PC-3 (cell line): ENCODE data around the gene PDHB. TPM values are rescaled to one million over a fixed set of nuclear protein-coding genes. Genes with fewer than 3 reads are reported as not detected.

Experiments used
- ATAC-seq: fragments of 200-7000 bp; cut with Tn5 transposase; 2 replicates; pipeline ENCODE4 v1.9.1; 2020; ENCODE audit warnings: mild to moderate bottlenecking, moderate library complexity
- BruUV-seq: library from RNA; stranded (reverse); fragments of 400-500 nt; replicated peaks from 2 replicates; lab custom pipeline; 2021; lab: Mats Ljungman, UMichigan
- CTCF ChIA-PET: fragments of 300-600 bp; sonication (Branson Sonifier 250); formaldehyde crosslinking; loops from one replicate; lab custom pipeline; 2022; ENCODE audit warnings: antibody characterized with exemption; lab: Charles Lee
- POLR2A ChIA-PET: fragments of 300-600 bp; sonication (Branson Sonifier 250); formaldehyde crosslinking; loops from one replicate; lab custom pipeline; 2022; ENCODE audit warnings: antibody characterized with exemption; ENCODE audit not compliant: unreplicated experiment; lab: Charles Lee
- DNase-seq: peaks from one replicate; pipeline ENCODE4 v3.0.0-alpha.2; 2015
- H2AFZ ChIP-seq: fragments of 300-600 bp; sonication (generic); 2 replicates; pipeline ENCODE4 v1.6.0; 2016; ENCODE audit warnings: antibody characterized with exemption, low read length
- H3F3A ChIP-seq: fragments of 300-600 bp; sonication (generic); one replicate; pipeline ENCODE4 v1.6.0; 2017; ENCODE audit warnings: antibody characterized with exemption, low read length, control low read depth, mild to moderate bottlenecking; ENCODE audit not compliant: unreplicated experiment
- H3K27ac ChIP-seq: fragments of 300-600 bp; sonication (generic); 2 replicates; pipeline ENCODE4 v1.5.1; 2016; ENCODE audit warnings: mild to moderate bottlenecking, low read length
- H3K27me3 ChIP-seq: fragments of 300-600 bp; sonication (generic); 2 replicates; pipeline ENCODE4 v1.6.1; 2016; ENCODE audit warnings: low read length, mixed read lengths
- H3K36me3 ChIP-seq: fragments of 300-600 bp; sonication (generic); 2 replicates; pipeline ENCODE4 v1.6.1; 2016; ENCODE audit warnings: low read depth, mixed run types, low read length, mixed read lengths
- H3K4me1 ChIP-seq: fragments of 300-600 bp; sonication (generic); 2 replicates; pipeline ENCODE4 v1.5.1; 2016; ENCODE audit warnings: low read length; ENCODE audit not compliant: insufficient read depth
- H3K4me2 ChIP-seq: fragments of 300-600 bp; sonication (generic); 2 replicates; pipeline ENCODE4 v1.6.0; 2016; ENCODE audit warnings: low read length
- H3K4me3 ChIP-seq: fragments of 300-600 bp; sonication (generic); 2 replicates; pipeline ENCODE4 v1.5.1; 2016; ENCODE audit warnings: mild to moderate bottlenecking, low read length, mixed read lengths
- H3K79me2 ChIP-seq: fragments of 300-600 bp; sonication (generic); 2 replicates; pipeline ENCODE4 v1.6.1; 2017; ENCODE audit warnings: low read length, mixed read lengths
- H3K9ac ChIP-seq: fragments of 300-600 bp; sonication (generic); 2 replicates; pipeline ENCODE4 v1.6.0; 2016; ENCODE audit warnings: mild to moderate bottlenecking, low read length
- H3K9me2 ChIP-seq: fragments of 300-600 bp; sonication (generic); replicated peaks from 2 replicates; pipeline ENCODE4 v1.6.1; 2016; ENCODE audit warnings: mixed run types, low read length, mixed read lengths
- H3K9me3 ChIP-seq: fragments of 300-600 bp; sonication (generic); 2 replicates; pipeline ENCODE4 v1.6.1; 2016; ENCODE audit warnings: low read length, mixed read lengths
- H4K20me1 ChIP-seq: fragments of 300-600 bp; sonication (generic); 2 replicates; pipeline ENCODE4 v1.6.1; 2016; ENCODE audit warnings: low read length, mixed read lengths
- CTCF ChIP-seq: fragments of 300-600 bp; sonication (generic); conservative IDR thresholded peaks from 2 replicates; pipeline ENCODE4 v1.5.1; 2017; ENCODE audit warnings: antibody characterized with exemption, low read depth, mild to moderate bottlenecking, low read length
- EZH2 ChIP-seq: fragments of 300-600 bp; sonication (generic); IDR thresholded peaks from one replicate; pipeline ENCODE4 v1.6.1; 2017; ENCODE audit warnings: antibody characterized with exemption, mild to moderate bottlenecking, low read length; ENCODE audit not compliant: unreplicated experiment
- EZH2phosphoT487 ChIP-seq: fragments of 300-600 bp; sonication (generic); IDR thresholded peaks from 2 replicates; pipeline ENCODE4 v1.6.1; 2018; ENCODE audit warnings: mild to moderate bottlenecking, antibody characterized with exemption, low read length, borderline replicate concordance
- intact Hi-C: fragments of 100-400 bp; cut with micrococcal nuclease; formaldehyde crosslinking; loops from 2 replicates; pipeline ENCODE4 v1.9.0; 2023
- total RNA-seq: library from RNA; depleted of rRNA; stranded (reverse); fragments of >200 nt; gene quantifications from 2 replicates; pipeline ENCODE4 v1.2.3, GENCODE V29; 2014

Gene PDHB
- total RNA-seq, 1 experiment from 2014 or later: 103 TPM

- Histone ChIP-seq H3K9me3 (no peaks in the 10 kb centered on the region), H3K27me3 (no peaks in the 10 kb centered on the region), H3K9ac (no peak overlapping the region), H3K9me2 (no peaks in the 10 kb centered on the region), H3K79me2 (no peaks in the 10 kb centered on the region), H3K4me3 (no peak overlapping the region), H3K27ac (no peak overlapping the region), H2AFZ (peak overlapping the region; percentile 77), H3K4me1 (peaks cover 14% of the 10 kb centered on the region), H3K36me3 (no peaks in the 10 kb centered on the region), H3F3A (no peaks in the 10 kb centered on the region), H3K4me2 (peak overlapping the region; percentile 71), H4K20me1 (no peaks in the 10 kb centered on the region)
- BruUV-seq: no TSS peak
- TF ChIP-seq CTCF (no peak; the same call in 1 of the 2 replicates), EZH2phosphoT487 (no peak), EZH2 (no peak)
- DNase-seq (no peak), ATAC-seq (no peak)
- CTCF ChIA-PET: interaction anchor here (0.5 to 1.1 kb wide), 2 partner anchors 32 to 63 kb away, joined by 4 to 5 read pairs; no protein-coding TSS in a partner anchor
- POLR2A ChIA-PET: no interaction called here
- intact Hi-C loops: loop anchor here (1.0 kb wide), 2 partner anchors 27 to 68 kb away; no protein-coding TSS in a partner anchor
These were observed 30.3 kb upstream of the PDHB start for GRCh38 chr3:58463942-58464271.

DNA sequence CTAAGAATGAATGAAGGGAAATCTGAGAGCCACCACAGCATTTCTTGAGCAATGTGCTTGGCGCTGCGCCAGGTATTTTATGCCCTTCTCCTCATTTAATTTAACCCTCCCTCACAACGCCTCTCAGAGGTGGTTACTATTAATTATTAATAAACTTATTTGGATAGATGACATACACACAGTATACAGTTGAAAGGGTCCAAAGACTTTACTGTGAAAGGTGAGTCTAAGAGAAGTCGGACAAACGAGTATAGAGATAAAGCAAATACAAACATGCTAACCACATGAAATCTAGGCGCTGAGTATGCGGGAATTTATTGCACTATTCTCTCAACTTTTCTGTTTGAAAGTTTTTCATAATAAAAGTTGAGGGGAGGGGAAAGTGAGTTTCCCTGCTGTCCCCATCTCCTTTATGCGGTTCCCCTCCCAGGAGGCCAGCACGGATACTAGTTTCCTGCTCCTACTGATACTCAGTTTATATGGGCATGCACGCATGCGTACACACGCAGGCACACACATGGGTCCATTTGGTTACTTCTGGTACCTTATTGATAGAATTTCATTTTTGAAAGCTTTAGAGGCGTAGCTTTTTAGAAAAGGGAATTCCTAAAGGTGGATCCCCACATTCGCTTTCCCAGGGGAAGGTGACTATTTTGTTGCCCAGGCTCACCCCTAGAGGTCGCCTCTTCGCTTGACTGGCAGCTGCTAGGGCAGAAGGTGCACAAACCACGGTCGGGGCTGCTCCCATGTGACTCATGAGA lies 29.7 kb upstream of the PDHB start:
- H3K9ac ChIP-seq: no peak overlapping the region
- DNase-seq: peak; percentile 90
- no peaks in the 10 kb centered on the region for H3F3A ChIP-seq
- H3K4me3 ChIP-seq: peak overlapping the region; percentile 32
- intact Hi-C loops: loop anchor here (1.0 kb wide), 2 partner anchors 28 to 69 kb away; no protein-coding TSS in a partner anchor
- peak overlapping the region; percentile 71 for H3K4me2 ChIP-seq
- ChIA-PET POLR2A (no interaction called here), CTCF (interaction anchor here (1.1 kb wide), 1 partner anchor 63 kb away, joined by 5 read pairs; no protein-coding TSS in a partner anchor)
- no peaks in the 10 kb centered on the region for H3K79me2 ChIP-seq
- TF ChIP-seq CTCF (peak; percentile 98), EZH2phosphoT487 (no peak)
- H3K9me3 ChIP-seq: no peaks in the 10 kb centered on the region
- ATAC-seq: peak; percentile 99
- no peak overlapping the region for H3K27ac ChIP-seq
- H3K9me2 ChIP-seq: no peaks in the 10 kb centered on the region
- no peaks in the 10 kb centered on the region for H4K20me1 ChIP-seq
- H3K36me3 ChIP-seq: no peaks in the 10 kb centered on the region
- H3K27me3 ChIP-seq: no peaks in the 10 kb centered on the region
- no TSS peak for BruUV-seq
- peak overlapping the region; percentile 77 for H2AFZ ChIP-seq
- peaks cover 14% of the 10 kb centered on the region for H3K4me1 ChIP-seq

DNA sequence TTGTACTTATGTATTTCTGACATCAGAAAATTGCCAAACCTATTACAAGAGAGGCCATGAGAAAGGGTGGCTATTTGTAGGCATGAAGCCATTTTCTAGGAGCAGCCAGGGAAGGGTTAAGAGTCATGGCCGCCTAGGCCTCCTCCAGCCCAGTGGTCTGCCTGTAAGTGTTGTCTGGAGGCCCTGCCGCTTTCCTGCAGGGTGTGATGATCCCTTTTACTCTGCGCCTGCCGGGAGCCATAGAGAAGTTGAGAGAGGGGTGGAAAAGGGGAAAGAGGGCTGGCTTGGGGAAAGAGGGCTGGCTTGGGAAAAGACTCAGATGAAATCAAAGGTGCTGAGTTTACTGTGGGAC lies 29.2 kb upstream of the PDHB start:
- TF ChIP-seq CTCF (no peak), EZH2 (no peak), EZH2phosphoT487 (no peak)
- Histone ChIP-seq H3K9me2 (no peaks in the 10 kb centered on the region), H3K79me2 (no peaks in the 10 kb centered on the region), H3K4me3 (no peak overlapping the region), H3K4me2 (peak overlapping the region; percentile 71), H2AFZ (no peak overlapping the region; the same call in 1 of the 2 replicates), H3K9me3 (no peaks in the 10 kb centered on the region), H3K9ac (no peak overlapping the region), H3K27ac (no peak overlapping the region), H3K4me1 (peaks cover 14% of the 10 kb centered on the region), H3K36me3 (no peaks in the 10 kb centered on the region), H3F3A (no peaks in the 10 kb centered on the region), H3K27me3 (no peaks in the 10 kb centered on the region), H4K20me1 (no peaks in the 10 kb centered on the region)
- ChIA-PET POLR2A (no interaction called here), CTCF (no interaction called here)
- intact Hi-C loops: loop anchor here (1.0 kb wide), 2 partner anchors 28 to 69 kb away; no protein-coding TSS in a partner anchor
- ATAC-seq (no peak; the same call in 1 of the 2 replicates), DNase-seq (no peak)
- no TSS peak for BruUV-seq
